Lung (tissue), 12 donors: Measurements from ENCODE around the gene DARS1. TPM values are rescaled to one million over a fixed set of nuclear protein-coding genes. Genes with fewer than 3 reads are reported as not detected.

Experiments
- ATAC-seq: fragments of 200-7000 bp; cut with Tn5 transposase; one replicate; pipeline ENCODE4 v1.9.1; 2020; ENCODE audit warnings: moderate number of reproducible peaks; ENCODE audit not compliant: insufficient read depth, low FRiP score
- DNase-seq, 3 donors: peaks; one replicate each; pipeline ENCODE4 v3.0.0-alpha.2; 2013 to 2017
- H3K27ac ChIP-seq, 2 donors: one replicate each; pipeline ENCODE4 v1.5.1; 2013; ENCODE audit warnings: mild to moderate bottlenecking in 2 of 2, moderate library complexity in 2 of 2, control low read depth in 1 of 2, inconsistent platforms in 1 of 2, low read depth in 1 of 2, low read length in 1 of 2
- H3K27me3 ChIP-seq, 3 donors: one replicate each; pipeline ENCODE4 v1.5.1; 2013; ENCODE audit warnings: low read length in 2 of 3; ENCODE audit not compliant: control insufficient read depth in 3 of 3, insufficient read depth in 3 of 3
- H3K36me3 ChIP-seq, 4 donors: one replicate each; pipeline ENCODE4 v1.5.1; 2013; ENCODE audit warnings: low read length in 4 of 4, mild to moderate bottlenecking in 1 of 4, moderate library complexity in 1 of 4; ENCODE audit not compliant: control insufficient read depth in 4 of 4, insufficient read depth in 4 of 4
- H3K4me1 ChIP-seq, 5 donors: one replicate each; pipeline ENCODE4 v1.5.1; 2013; ENCODE audit warnings: low read length in 5 of 5, mild to moderate bottlenecking in 2 of 5, moderate library complexity in 1 of 5; ENCODE audit not compliant: control insufficient read depth in 5 of 5, insufficient read depth in 5 of 5
- H3K4me3 ChIP-seq: one replicate; pipeline ENCODE4 v1.5.1; 2013; ENCODE audit warnings: mild to moderate bottlenecking, control low read depth, moderate library complexity
- H3K9ac ChIP-seq, 2 donors: one replicate each; pipeline ENCODE4 v1.5.1; 2013; ENCODE audit warnings: low read length in 2 of 2, control low read depth in 1 of 2; ENCODE audit not compliant: insufficient read depth in 1 of 2
- H3K9me3 ChIP-seq, 4 donors: one replicate each; pipeline ENCODE4 v1.5.1; 2013; ENCODE audit warnings: low read length in 3 of 4, mild to moderate bottlenecking in 1 of 4, moderate library complexity in 1 of 4; ENCODE audit not compliant: control insufficient read depth in 4 of 4, insufficient read depth in 3 of 4
- CTCF ChIP-seq: IDR thresholded peaks from 2 replicates; pipeline ENCODE4 v1.5.1; 2012; ENCODE audit warnings: mild to moderate bottlenecking; ENCODE audit errors: control extremely low read depth, extremely low read depth
- WGBS, 2 donors: extraction: QIAGEN DNeasy Blood & Tissue Kit; methylation state at CpG; one replicate each; pipeline ENCODE4 v1.1.7; 2013; 5-methylcytosine and 5-hydroxymethylcytosine counted together
- polyA plus RNA-seq, 2 donors: library from polyadenylated mRNA; stranded (reverse); fragments of 200-250 nt; gene quantifications; one replicate each; pipeline ENCODE4 v1.2.1, GENCODE V29; 2013
- total RNA-seq, 2 donors: library from RNA; depleted of rRNA in 1 of 2; stranded (reverse); fragments of >200 nt in 1 of 2; gene quantifications; one replicate each; pipeline ENCODE4 v1.2.1, GENCODE V29; 2014 to 2021
- donor health status: control.
- donor health status: control.
- donor health status: Bipolar disorder and iron deficiency.
- donor health status: healthy.
- donor health status: DM: yes; HTN: yes; CAD: no.

Gene DARS1
- total and polyA plus RNA-seq, 4 donors, result 47.2 to 77.9 (median 58.7) TPM

- Histone ChIP-seq H3K4me1 (no peaks in the 10 kb centered on the region), H3K36me3 (peaks cover 0 to 3% (median 0%) of the 10 kb centered on the region in 4 donors), H3K27me3 (no peaks in the 10 kb centered on the region), H3K9ac (no peak overlapping the region), H3K4me3 (no peak overlapping the region), H3K27ac (no peak overlapping the region), H3K9me3 (no peaks in the 10 kb centered on the region)
- DNase-seq (no peak), ATAC-seq (no peak)
- WGBS, 2 donors, result 97% methylated on average over 3 of the region's 3 CpGs
- no peak for TF ChIP-seq CTCF
Measured at GRCh38 chr2:135898234-135898786, 87.1 kb downstream of the DARS1 start.

- Histone ChIP-seq H3K36me3 (no peaks in the 10 kb centered on the region), H3K27me3 (no peaks in the 10 kb centered on the region), H3K9me3 (no peaks in the 10 kb centered on the region), H3K27ac (no peak overlapping the region), H3K9ac (no peak overlapping the region), H3K4me3 (no peak overlapping the region), H3K4me1 (no peaks in the 10 kb centered on the region)
- TF ChIP-seq CTCF, result no peak
- 92 to 98% methylated on average over 1 of the region's 1 CpG for WGBS, 2 donors
- no peak for DNase-seq
- no peak for ATAC-seq
Measured at GRCh38 chr2:135894930-135895329, 90.5 kb downstream of the DARS1 start.

GRCh38 chr2:135893374-135893794, 92.0 kb downstream of the DARS1 start:
- Histone ChIP-seq H3K4me1 (no peaks in the 10 kb centered on the region), H3K27me3 (no peaks in the 10 kb centered on the region), H3K27ac (no peak overlapping the region), H3K9me3 (peaks cover 0 to 3% (median 0%) of the 10 kb centered on the region in 4 donors), H3K9ac (no peak overlapping the region), H3K4me3 (no peak overlapping the region), H3K36me3 (no peaks in the 10 kb centered on the region)
- WGBS, 2 donors, result 48 to 76% methylated on average over 2 of the region's 2 CpGs
- no peak for DNase-seq
- TF ChIP-seq CTCF, result no peak
- no peak for ATAC-seq

- Histone ChIP-seq H3K36me3 (no peaks in the 10 kb centered on the region), H3K27me3 (no peaks in the 10 kb centered on the region), H3K4me1 (no peaks in the 10 kb centered on the region), H3K9me3 (peaks cover 0 to 4% (median 0%) of the 10 kb centered on the region in 4 donors), H3K9ac (no peak overlapping the region), H3K4me3 (no peak overlapping the region), H3K27ac (no peak overlapping the region)
- WGBS, 2 donors, result 28 to 62% methylated on average over 6 of the region's 6 CpGs
- no peak for DNase-seq
- no peak for TF ChIP-seq CTCF
- ATAC-seq, result no peak
Measured at GRCh38 chr2:135890835-135891234, 94.6 kb downstream of the DARS1 start.
